SJSA1 (cell line): ENCODE results near the gene MAGI2. TPM values are rescaled to one million over a fixed set of nuclear protein-coding genes. Genes with fewer than 3 reads are reported as not detected.

Experiments used
- DNase-seq, 2 experiments: peaks; one replicate each; pipeline ENCODE4 v3.0.0-alpha.2; 2015 to 2020; ENCODE audit warnings: low spot score in 2 of 2, low read depth in 1 of 2
- H3K27ac ChIP-seq: fragments of 250-450 bp; sonication (Bioruptor Pico); 2 replicates; pipeline ENCODE4 v1.5.1; 2020; ENCODE audit warnings: mild to moderate bottlenecking, moderate library complexity
- H3K27me3 ChIP-seq: fragments of 250-450 bp; sonication (Bioruptor Pico); replicated peaks from 2 replicates; pipeline ENCODE4 v1.5.1; 2020; ENCODE audit warnings: mild to moderate bottlenecking, moderate library complexity
- H3K36me3 ChIP-seq: fragments of 250-450 bp; sonication (Bioruptor Pico); 2 replicates; pipeline ENCODE4 v1.5.1; 2020; ENCODE audit warnings: mild to moderate bottlenecking
- H3K4me1 ChIP-seq: fragments of 250-450 bp; sonication (Bioruptor Pico); replicated peaks from 2 replicates; pipeline ENCODE4 v1.6.1; 2021; ENCODE audit warnings: mild to moderate bottlenecking
- H3K4me3 ChIP-seq: fragments of 250-450 bp; sonication (Bioruptor Pico); 2 replicates; pipeline ENCODE4 v1.5.1; 2020; ENCODE audit warnings: mild to moderate bottlenecking
- H3K9me3 ChIP-seq: fragments of 250-450 bp; sonication (Bioruptor Pico); replicated peaks from 2 replicates; pipeline ENCODE4 v1.5.1; 2020; ENCODE audit warnings: mild to moderate bottlenecking
- total RNA-seq: library from RNA; depleted of rRNA; stranded (reverse); fragments of >200 nt; shearing (Covaris generic); gene quantifications from 2 replicates; pipeline ENCODE4 v1.2.3, GENCODE V29; 2014

Gene MAGI2
- total RNA-seq, 1 experiment from 2014 or later: 0.82 TPM

- Histone ChIP-seq H3K4me3 (no peak overlapping the region), H3K4me1 (no peaks in the 10 kb centered on the region), H3K36me3 (no peaks in the 10 kb centered on the region), H3K9me3 (no peaks in the 10 kb centered on the region), H3K27ac (no peak overlapping the region), H3K27me3 (0 out of 2 replicates have a peak, but pooled peaks cover 3% of the 10 kb centered on the region)
- no peak for DNase-seq
These were observed 1306.9 kb downstream of the MAGI2 start for GRCh38 chr7:78146546-78146945.

GRCh38 chr7:78143661-78144060 lies 1309.8 kb downstream of the MAGI2 start:
- no peak overlapping the region for H3K4me3 ChIP-seq
- H3K27ac ChIP-seq: no peak overlapping the region
- peaks cover 4% of the 10 kb centered on the region; the same call in 1 of the 2 replicates for H3K27me3 ChIP-seq
- no peaks in the 10 kb centered on the region for H3K9me3 ChIP-seq
- H3K36me3 ChIP-seq: no peaks in the 10 kb centered on the region
- no peak for DNase-seq
- no peaks in the 10 kb centered on the region for H3K4me1 ChIP-seq

DNA sequence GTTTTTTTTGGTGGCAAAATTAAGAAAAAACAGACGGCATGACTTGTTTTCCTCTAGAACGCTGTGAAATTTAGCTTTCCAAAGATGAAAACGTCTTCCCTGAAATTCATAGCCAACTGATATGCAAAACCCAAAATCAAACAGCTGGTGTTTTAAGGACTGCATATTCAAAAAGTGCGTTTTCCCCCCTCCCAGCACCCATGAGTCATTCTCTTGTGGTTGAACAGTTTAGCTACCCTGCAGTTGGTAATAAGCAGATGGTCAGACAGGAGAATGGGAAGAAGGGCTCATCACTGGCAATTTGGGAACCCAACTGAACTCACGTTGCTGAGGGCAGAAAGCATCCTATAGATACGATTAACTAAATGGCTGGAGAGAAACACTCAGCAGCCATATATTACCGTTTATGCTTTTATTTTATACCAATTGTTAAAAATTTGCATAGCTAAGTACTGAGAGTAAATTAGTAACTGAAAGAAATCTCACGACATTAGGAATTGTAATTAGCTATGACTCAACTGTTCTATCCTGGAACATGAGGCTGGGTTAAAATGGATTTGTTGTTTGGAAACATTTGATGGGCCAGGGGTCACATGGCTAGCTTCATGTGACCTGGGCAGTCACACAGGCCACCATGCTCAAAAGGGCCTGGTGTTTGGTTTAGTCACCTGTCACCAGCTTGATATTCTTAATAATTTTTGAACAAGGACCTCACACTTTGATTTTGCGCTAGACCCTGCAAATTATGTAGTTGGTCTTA lies 1311.8 kb downstream of the MAGI2 start:
- Histone ChIP-seq H3K27ac (no peak overlapping the region), H3K4me3 (no peak overlapping the region), H3K9me3 (no peaks in the 10 kb centered on the region), H3K4me1 (no peaks in the 10 kb centered on the region), H3K36me3 (no peaks in the 10 kb centered on the region), H3K27me3 (peaks cover 4% of the 10 kb centered on the region; the same call in 1 of the 2 replicates)
- DNase-seq: no peak

DNA sequence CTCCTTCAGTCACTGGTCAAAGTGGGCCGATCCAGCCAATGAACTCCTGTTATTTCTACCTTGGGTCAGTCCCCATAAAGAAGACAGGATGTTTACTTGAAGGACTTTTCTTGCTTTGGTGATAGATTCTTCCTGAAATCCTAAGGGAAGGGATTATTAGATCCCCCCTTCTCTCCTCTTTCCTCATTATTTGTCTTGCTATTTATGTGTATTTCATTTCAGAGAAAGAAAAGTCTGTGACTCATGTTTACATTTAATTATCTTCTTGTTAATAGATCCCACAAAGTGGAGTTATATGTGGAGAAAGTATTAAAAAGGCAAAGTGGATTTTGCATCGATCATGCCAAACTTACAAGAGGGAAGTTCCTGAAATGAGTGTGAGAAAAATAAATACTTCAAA lies 1313.4 kb downstream of the MAGI2 start:
- H3K4me1 ChIP-seq: no peaks in the 10 kb centered on the region
- H3K36me3 ChIP-seq: no peaks in the 10 kb centered on the region
- H3K27me3 ChIP-seq: peaks cover 4% of the 10 kb centered on the region; the same call in 1 of the 2 replicates
- H3K9me3 ChIP-seq: no peaks in the 10 kb centered on the region
- no peak overlapping the region for H3K4me3 ChIP-seq
- DNase-seq: no peak
- H3K27ac ChIP-seq: no peak overlapping the region

GRCh38 chr7:78139335-78139734 lies 1314.1 kb downstream of the MAGI2 start:
- no peak overlapping the region for H3K27ac ChIP-seq

DNA sequence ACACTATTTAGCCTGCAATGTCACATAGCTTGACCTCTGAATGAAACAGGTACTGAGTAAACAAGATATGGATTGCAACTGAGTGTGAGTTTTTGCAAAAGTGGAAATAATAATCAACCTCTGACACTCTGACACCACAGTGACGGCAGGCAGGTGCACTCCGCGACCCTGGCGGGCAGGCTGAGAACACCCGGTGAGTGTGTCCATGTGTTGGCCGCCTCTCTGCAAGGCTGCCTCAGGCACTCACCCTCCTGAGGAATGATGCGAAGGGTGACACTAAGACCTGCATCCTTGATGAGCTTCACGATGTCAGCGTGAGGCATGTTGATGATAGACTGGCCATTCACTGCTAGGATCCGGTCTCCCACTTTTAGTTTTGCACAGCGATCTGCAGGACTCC lies 1318.7 kb downstream of the MAGI2 start:
- no peak for DNase-seq
- H3K27me3 ChIP-seq: peaks cover 8% of the 10 kb centered on the region; the same call in 1 of the 2 replicates
- no peaks in the 10 kb centered on the region for H3K4me1 ChIP-seq
- H3K9me3 ChIP-seq: no peaks in the 10 kb centered on the region
- no peaks in the 10 kb centered on the region for H3K36me3 ChIP-seq
- no peak overlapping the region for H3K27ac ChIP-seq
- H3K4me3 ChIP-seq: no peak overlapping the region

More at GRCh38 chr7:78139335-78139734, 1314.1 kb downstream of the MAGI2 start:
- Histone ChIP-seq H3K36me3 (no peaks in the 10 kb centered on the region), H3K27me3 (peaks cover 7% of the 10 kb centered on the region; the same call in 1 of the 2 replicates), H3K9me3 (no peaks in the 10 kb centered on the region), H3K4me1 (no peaks in the 10 kb centered on the region), H3K4me3 (no peak overlapping the region)
- no peak for DNase-seq

- no peaks in the 10 kb centered on the region for H3K9me3 ChIP-seq
- peak in 1 of 2 experiments; percentile 4 for DNase-seq
- H3K4me1 ChIP-seq: no peaks in the 10 kb centered on the region
- no peaks in the 10 kb centered on the region for H3K36me3 ChIP-seq
- H3K27me3 ChIP-seq: peaks cover 8% of the 10 kb centered on the region; the same call in 1 of the 2 replicates
- no peak overlapping the region for H3K4me3 ChIP-seq
- H3K27ac ChIP-seq: no peak overlapping the region
These were observed 1319.2 kb downstream of the MAGI2 start for GRCh38 chr7:78134256-78134655.

GRCh38 chr7:78130446-78131215 lies 1322.8 kb downstream of the MAGI2 start:
- Histone ChIP-seq H3K36me3 (no peaks in the 10 kb centered on the region), H3K4me1 (peaks cover 7% of the 10 kb centered on the region; the same call in 1 of the 2 replicates), H3K27ac (no peak overlapping the region), H3K9me3 (no peaks in the 10 kb centered on the region), H3K4me3 (no peak overlapping the region), H3K27me3 (peaks cover 4% of the 10 kb centered on the region; the same call in 1 of the 2 replicates)
- no peak for DNase-seq

GRCh38 chr7:78129865-78130264 lies 1323.6 kb downstream of the MAGI2 start:
- Histone ChIP-seq H3K27ac (no peak overlapping the region), H3K4me1 (peaks cover 10% of the 10 kb centered on the region; the same call in 1 of the 2 replicates), H3K27me3 (peaks cover 4% of the 10 kb centered on the region; the same call in 1 of the 2 replicates), H3K36me3 (no peaks in the 10 kb centered on the region), H3K9me3 (no peaks in the 10 kb centered on the region), H3K4me3 (no peak overlapping the region)
- DNase-seq: no peak

GRCh38 chr7:78127009-78127408 lies 1326.5 kb downstream of the MAGI2 start:
- DNase-seq: no peak
- H3K27ac ChIP-seq: no peak overlapping the region
- peaks cover 10% of the 10 kb centered on the region; the same call in 1 of the 2 replicates for H3K4me1 ChIP-seq
- no peaks in the 10 kb centered on the region; the same call in 1 of the 2 replicates for H3K27me3 ChIP-seq
- no peak overlapping the region for H3K4me3 ChIP-seq
- H3K36me3 ChIP-seq: no peaks in the 10 kb centered on the region
- H3K9me3 ChIP-seq: no peaks in the 10 kb centered on the region

GRCh38 chr7:78125884-78126283 lies 1327.6 kb downstream of the MAGI2 start:
- peak in 1 of 2 experiments; percentile 25 for DNase-seq
- no peaks in the 10 kb centered on the region for H3K36me3 ChIP-seq
- no peak overlapping the region for H3K4me3 ChIP-seq
- peaks cover 3% of the 10 kb centered on the region; the same call in 1 of the 2 replicates for H3K27me3 ChIP-seq
- no peaks in the 10 kb centered on the region for H3K9me3 ChIP-seq
- H3K27ac ChIP-seq: no peak overlapping the region
- H3K4me1 ChIP-seq: peaks cover 10% of the 10 kb centered on the region; the same call in 1 of the 2 replicates

GRCh38 chr7:78124216-78124615 lies 1329.3 kb downstream of the MAGI2 start:
- DNase-seq: no peak

GRCh38 chr7:78121888-78122287 lies 1331.6 kb downstream of the MAGI2 start:
- H3K27me3 ChIP-seq: peaks cover 3% of the 10 kb centered on the region; the same call in 1 of the 2 replicates
- no peak overlapping the region for H3K27ac ChIP-seq
- peaks cover 10% of the 10 kb centered on the region; the same call in 1 of the 2 replicates for H3K4me1 ChIP-seq
- no peaks in the 10 kb centered on the region for H3K9me3 ChIP-seq
- H3K36me3 ChIP-seq: no peaks in the 10 kb centered on the region
- H3K4me3 ChIP-seq: no peak overlapping the region
- no peak for DNase-seq

More at GRCh38 chr7:78124216-78124615, 1329.3 kb downstream of the MAGI2 start:
- Histone ChIP-seq H3K27ac (no peak overlapping the region), H3K27me3 (peaks cover 3% of the 10 kb centered on the region; the same call in 1 of the 2 replicates), H3K36me3 (no peaks in the 10 kb centered on the region), H3K4me3 (no peak overlapping the region), H3K4me1 (peaks cover 10% of the 10 kb centered on the region; the same call in 1 of the 2 replicates), H3K9me3 (no peaks in the 10 kb centered on the region)
